SKM-1 (cell line): ENCODE data around the gene TMEM201.
A peak's percentile ranks its signal among the peaks of the same experiment; 100 is the strongest.

Experiments
- DNase-seq: peaks from one replicate; lab custom pipeline; 2025; ENCODE audit not compliant: unreplicated experiment; lab: John Stamatoyannopoulos, UW

Gene TMEM201

DNA sequence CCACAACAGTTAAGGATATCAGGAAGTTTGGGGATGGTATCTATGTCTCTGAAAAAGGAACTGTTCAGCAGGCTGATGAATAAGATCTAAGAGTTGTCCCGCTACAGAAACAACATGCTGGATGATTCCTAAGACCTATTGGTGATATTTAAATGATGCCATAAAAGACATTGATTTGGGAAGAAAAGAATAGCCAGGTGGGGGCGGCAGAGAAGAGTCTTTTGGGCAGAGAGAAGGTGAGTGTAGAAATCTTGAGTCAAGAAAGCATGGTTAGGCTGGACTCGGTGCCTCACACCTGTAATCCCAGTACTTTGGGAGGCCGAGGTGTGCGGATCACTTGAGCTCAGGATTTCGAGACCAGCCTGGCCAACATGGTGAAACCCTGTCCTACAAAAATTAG is 11.8 kb upstream of the TMEM201 start:
- DNase-seq = no peak

DNA sequence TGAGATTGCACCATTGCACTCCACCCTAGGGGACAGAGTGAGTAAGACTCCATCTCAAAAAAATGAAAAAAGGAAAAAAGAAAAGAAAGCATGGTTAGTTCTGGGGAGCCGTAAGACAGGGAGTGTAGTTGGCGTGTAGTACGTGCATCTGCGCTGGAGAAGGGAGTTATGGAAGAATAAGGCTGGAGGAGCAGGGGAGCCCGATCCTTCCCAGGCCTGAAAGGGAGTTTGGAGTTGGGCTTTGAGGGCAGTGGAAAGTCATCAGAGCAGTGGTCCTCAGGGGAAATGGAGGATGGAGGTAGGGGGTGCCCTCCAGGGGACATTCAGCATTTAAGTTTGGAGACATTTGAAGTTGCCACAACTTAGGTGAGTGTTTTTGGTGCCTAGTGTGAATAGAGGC is 11.3 kb upstream of the TMEM201 start:
- no peak for DNase-seq

DNA sequence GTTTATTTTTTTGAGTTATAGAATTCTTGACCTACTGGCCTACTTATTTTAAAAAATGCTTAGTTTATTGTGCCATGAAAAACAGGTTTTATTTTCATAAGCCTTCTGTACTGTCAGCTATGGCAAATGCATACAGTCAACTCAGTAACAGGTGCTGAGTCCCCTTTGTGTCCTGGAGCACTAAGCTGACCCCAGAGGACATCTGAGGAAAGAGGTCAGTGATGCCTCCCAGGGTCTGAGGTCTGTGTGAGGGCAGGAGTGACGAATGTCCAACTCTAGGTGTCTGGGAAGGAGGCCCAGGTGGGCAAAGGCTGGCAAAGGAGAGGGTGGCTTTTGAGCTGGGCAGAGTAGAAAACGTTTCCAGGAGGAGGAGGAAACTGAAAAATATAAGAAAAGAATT is 7.8 kb upstream of the TMEM201 start:
- no peak for DNase-seq

DNA sequence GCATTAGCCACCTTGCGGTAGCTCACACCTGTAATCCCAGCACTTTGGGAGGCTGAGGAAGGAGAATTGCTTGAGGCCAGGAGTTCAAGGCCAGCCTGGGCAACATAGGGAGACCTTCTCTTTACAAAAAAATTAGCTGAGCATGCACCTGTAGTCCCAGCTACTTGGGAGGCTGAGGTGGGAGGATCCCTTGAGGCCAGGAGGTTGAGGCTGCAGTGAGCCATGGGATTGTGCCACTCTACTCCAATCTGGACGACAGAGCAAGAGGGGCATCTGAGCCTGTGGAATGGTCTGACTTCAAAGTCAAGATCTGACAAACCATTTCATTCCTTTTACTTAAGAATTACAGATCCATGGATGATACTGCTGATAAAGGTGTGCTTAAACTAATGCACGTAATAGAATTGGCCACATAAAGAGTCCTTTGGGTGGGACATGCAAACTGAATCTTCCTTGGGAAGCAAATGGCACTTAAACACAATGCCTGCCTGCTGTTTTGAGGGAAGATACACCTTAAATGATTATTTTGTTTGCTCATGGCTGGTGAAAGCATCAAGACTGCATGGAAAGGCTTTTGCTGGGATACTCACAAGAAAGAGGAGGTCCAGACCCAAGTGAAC is 2.5 kb upstream of the TMEM201 start:
- no peak for DNase-seq

DNA sequence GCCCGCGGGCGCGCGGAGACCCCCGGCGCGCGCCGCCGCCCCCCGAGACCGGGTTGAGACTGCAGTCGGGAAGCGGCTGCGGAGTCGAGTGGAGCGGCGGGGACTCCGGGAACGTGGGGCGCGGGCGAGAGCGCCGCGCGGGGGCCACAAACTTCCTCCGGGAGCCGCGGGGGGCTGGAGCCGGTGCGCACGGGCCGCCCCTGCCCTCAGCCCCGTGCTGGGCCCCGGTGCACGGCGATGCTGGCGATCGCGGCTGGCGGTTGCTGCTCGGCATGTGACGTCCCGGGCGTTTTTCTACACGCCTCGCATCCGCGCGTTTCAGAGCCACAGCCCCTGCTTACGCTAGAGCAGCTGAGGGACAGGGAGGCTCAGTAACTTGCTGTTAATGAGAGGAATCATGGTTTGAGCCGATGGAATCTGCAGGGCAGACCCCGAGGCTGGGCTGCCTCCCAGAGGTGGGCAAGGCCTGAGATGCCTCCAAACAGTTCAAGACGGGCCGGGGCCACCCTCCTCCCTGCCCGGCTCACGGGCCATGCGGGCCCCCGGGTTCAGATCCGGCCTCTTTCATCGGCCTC is 520 bp downstream of the TMEM201 start:
- no peak for DNase-seq

DNA sequence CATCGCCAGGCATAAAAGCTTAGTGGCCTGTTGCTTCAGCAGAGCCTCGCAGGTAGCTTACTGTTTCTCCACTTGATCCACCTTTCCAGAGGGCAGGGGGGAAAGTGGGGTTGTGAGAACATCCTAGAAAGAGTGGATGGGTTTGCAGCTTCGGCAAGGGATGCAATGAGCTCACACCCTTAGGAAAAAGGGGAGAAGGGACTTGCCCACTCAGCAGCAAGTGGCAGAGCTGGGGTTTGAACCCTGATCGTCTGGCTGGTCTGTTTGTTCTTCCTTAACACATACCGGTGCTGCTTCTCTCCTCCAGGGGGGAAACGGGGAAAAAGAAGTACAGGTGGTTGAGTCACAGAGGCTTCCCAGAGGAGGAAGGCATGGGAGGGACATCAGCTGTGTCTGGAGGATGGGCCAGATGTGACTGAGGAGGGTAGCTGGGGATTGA is 1.0 kb downstream of the TMEM201 start:
- no peak for DNase-seq

DNA sequence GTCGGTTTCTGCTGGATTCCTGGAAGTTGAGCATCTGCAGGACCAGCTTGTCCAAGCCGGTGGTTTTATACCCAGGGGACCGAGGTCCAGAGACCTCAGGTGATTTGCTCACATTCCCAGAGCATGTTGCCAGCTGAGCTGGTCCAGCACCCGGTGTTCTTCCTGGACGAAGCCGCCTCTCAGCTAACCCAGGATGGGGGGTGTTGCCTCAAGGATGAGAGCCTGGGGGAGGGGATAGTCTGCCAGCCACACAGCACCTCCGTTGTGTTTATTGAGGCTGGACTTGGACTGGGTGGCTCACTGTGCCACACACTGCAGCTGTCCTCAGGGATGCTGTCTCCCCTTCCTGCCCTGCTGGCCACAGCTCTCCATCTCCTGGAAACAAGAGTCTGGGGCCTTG is 1.5 kb downstream of the TMEM201 start:
- no peak for DNase-seq

DNA sequence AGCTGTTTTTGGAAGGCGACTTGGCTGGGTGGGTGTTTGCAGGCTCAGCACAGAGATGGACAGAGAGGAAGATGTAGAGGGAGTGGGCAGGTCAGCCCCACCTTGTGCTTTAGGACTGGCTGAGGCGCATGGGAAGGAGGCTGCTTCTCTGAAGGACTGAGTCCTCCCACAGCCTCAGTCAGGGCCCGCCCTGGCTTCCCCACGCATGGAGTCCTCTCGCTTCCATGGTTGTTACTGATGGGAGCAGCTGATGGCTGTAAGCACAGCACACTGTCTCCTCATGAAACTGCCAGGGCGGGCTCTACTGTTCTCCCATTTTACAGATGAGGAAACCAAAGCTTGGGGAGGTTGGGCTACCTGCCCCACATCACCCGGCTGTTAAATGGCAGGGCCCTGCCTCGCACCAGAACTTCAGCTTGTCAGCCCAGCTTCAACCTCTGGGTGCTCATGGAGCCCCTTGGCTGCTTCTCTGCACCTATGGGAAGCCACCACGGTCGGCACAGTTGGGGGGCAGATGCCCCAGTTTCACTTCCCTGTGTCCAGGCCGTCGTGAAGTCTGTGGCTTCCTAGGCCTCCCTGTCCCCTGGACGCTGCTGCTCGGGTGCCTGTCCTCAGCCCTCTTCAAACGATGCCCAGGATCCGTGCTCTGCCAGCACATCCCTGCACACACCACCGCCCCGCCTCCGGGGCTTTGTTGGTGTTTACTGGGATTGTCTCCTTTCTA is 2.4 kb downstream of the TMEM201 start:
- no peak for DNase-seq

DNA sequence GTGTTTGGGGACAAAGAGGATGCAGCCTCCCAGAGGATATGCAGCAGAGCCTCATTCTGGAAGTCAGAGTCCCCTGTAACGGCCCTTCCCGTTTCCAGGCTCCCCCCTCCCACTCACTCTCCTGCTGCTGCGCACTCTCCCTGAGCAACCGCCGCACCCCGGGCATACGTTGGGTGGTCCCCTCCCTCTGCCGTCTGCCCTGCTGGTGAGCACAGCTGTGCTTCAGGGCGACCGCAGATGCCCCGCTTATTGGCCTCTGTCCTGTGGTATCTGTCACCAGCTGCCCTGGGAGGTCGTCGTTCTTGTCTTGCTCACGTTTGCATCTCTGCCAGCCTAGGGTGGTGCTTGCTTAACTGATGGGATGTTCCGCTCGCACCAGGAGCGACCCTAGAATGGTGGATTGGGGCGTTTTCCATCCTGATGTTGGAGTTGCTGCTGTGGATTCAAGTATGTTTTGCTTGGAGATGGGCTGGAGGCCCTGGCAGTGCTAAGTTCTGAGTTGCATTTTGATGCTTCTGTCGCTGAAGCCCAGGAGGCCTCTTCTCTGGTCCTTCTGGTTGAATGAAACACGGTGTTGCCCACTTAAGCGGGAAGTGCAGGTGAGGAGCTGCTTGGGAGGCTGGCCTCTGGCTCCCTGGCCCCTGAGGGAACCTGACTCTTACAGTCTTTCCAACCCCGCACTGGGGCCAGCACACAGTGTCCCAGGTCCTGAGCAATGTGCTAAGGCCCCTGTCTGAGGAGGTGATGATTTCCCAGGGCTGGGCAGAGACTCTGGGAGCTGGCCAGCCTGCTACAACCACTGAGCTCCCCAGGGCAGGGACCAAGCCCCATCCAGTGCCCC is 3.2 kb downstream of the TMEM201 start:
- DNase-seq = no peak

DNA sequence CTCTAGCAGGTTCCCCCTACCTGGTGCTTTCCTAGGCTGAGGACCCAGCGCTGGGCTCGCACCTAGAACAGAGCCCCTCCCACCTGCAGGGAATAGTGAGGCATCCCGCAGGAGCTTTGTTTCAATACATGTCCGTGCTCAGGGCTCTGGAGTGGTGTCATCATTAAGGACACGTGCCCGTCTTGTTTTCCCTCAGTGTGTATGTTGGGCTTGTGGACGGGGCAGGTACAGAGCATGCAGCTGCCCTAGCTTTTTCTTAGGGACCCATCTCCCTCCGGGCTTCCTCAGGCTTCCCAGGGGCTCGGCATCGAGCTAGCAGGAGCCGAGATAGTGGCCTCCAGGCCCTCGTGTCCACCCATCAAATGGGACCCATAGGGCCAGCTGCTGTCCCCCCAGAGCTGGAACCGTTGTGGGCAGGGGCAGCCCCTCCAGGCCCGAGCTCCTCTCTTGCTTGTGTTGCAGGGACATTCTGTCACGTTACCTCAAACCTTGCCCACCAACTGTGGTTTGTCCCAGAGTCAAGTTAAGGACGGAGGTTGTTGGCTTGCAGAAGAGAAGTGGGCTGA is 3.9 kb downstream of the TMEM201 start:
- no peak for DNase-seq

DNA sequence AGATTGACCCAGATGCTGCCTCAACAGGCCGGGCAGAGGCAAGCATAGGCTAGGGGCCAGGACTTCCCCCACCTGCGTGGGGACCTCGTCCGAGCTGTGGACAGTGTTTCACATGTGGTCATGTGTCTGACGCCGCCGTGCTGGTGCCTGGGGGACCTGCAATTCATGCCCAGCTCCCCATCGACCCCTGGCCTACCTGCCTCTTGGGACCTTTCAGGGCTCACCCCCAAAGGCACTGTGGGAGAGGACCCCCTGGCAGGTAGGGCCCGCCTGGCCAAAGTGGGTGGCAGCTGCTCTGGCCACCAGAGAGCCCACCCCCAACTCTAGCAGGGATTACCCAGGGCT is 4.4 kb downstream of the TMEM201 start:
- DNase-seq = no peak

DNA sequence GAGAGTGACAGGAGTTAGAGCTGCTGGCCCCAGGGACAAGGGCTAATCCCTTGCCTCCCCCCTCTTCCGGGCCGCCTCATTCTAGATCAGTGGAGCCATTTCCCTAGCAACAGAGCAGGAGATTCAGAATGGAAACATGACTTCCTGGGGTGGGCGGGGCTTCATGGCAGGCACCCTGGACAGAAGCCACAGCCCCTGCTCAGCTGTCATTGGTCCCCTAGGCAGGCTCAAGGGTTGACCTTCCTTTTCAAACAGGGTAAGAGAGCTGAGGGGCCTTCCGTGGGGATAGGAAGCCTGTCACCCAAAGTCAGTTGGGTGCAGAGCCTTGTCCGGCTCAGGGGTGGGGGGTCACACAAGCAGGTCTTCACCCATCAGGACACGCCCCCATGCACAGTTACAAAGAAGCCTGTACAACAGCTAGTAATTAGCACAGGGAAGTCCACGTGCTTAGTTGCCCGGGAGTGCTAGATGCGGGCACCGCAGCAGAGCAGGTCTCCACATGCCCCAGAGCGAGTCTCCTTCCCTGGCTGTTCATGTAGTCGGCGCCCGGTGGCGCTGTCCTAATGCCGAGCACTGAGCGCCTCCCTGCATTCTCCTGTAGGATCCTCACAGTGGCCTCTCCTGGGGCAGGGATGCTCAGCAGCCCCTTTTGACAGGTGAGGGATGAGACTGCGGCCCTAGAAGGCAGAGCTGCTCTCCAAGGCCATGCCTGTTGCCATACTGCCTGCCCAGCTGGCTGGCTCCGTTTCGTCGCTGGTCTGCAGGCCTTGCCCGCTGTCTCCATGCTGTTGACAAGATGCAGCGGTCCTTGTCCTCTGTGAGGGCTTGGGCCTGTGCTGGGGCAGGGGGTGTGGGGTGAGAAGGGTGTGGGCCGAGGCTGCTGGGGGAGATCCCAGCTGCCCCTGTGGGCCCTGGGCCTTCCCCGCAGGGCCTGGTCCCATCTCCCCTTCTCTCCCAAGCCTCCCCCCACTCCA is 5.1 kb downstream of the TMEM201 start:
- peak; percentile 61 for DNase-seq

DNA sequence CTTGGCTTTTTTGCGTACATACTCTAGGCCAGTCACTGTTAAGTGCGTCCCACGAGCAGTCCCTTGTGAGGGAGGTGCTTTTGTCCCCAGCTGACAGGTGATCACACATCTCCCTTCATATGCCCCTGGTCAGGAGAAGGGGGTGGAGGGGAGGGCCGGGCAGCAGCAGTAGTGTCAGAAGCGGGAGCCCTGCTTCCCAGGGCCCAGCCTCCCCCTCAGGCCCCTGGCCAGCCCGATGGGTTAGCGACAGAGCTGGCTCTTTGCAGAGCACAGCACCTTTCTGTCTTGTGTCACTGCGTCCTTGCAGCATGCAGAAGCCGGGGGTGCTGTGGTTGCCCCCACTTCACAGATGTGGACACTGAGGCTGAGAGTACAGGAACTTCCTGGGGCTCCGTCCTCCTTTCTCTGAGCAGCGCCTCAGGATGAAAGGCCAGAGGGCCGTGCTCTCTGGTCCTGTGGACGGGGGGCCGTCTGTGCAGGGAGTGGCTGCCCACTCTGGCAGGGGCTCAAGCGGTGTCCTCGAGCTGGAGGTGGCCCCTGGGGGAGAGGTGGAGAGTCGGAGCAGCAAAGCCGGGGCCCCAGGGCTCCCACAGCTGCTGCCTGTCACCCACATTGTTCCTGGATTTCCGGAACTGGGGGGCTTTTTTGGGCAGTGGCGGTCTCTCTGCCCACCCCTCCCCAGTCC is 5.9 kb downstream of the TMEM201 start:
- no peak for DNase-seq

DNA sequence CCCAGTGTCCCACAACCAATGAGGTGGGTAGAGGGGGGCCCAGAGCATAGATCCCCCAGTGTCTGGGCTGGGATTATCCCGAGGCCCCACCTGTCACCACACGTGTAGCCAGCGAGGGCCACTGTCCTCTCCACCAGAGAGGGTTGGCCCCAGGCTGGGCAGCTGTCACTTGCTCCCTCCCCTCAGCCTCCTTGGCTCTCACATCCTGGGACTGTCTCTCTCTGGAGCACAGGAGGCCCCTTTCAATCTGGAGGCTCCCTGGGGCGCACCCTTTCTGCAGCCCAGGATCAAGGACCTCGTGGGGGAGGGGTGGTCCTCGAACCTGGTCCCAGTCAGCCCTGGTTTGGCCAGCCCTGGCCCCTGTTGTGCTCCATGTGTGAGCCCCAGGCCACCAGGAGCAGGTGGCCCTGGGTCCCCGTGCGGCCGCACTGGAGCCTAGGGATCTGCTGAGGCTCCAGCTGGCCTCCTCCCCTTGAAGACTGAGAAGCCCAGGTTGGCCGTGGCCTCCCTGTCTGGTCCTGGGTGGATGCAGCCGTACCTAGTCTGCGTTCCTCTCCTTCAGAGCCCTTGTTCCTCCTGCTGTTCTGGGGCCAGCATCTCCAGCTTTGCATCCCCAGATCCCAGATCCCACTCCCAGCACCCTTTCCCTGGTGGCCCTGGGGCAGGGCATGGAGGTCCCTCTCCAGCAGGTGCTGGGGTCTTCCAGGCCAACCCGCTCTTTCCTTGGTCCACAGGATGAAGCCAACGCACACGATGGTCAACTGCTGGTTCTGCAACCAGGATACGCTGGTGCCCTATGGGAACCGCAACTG is 6.7 kb downstream of the TMEM201 start:
- DNase-seq = no peak

DNA sequence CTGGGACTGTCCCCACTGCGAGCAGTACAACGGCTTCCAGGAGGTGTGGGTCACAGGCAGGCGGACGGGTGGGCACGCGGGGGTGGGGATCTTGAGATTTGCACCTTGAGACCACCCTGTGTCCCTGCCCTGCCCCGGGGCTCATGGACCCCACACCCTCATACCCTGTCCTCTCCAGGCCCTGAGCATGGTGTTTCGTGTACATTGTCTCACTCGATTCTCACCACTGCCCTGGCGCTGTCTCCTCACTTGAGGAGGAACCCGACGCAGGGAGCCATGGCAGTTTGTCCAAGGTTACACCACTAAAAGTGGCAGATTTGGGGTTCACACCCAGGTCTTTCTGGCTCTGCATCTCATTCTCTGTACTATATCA is 7.2 kb downstream of the TMEM201 start:
- no peak for DNase-seq

DNA sequence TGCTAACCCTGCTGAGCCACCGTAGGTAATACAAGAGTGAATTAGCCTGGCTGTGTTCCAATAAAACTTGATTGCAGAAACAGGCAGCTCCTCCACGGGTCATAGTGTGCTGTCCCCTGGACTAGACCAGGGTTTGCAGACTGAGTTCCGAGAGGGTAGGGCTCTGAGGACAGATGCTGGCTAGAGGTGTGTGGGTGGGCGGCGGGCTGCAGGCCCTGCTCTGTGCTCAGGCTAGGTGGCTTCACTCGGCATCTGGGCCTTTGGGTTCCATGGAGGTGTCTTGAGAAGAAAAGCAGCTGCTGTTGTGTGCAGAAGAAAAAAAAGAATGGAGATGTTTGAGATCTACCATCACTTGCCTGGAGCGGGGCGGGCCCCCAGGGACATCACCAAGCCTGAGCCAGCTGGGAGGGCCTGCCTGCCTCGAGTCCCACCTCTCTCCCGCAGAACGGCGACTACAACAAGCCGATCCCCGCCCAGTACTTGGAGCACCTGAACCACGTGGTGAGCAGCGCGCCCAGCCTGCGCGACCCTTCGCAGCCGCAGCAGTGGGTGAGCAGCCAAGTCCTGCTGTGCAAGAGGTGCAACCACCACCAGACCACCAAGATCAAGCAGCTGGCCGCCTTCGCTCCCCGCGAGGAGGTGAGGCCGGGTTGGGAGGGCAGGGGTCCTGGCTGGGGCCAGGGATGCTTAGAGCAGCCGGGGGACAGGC is 7.9 kb downstream of the TMEM201 start:
- no peak for DNase-seq

DNA sequence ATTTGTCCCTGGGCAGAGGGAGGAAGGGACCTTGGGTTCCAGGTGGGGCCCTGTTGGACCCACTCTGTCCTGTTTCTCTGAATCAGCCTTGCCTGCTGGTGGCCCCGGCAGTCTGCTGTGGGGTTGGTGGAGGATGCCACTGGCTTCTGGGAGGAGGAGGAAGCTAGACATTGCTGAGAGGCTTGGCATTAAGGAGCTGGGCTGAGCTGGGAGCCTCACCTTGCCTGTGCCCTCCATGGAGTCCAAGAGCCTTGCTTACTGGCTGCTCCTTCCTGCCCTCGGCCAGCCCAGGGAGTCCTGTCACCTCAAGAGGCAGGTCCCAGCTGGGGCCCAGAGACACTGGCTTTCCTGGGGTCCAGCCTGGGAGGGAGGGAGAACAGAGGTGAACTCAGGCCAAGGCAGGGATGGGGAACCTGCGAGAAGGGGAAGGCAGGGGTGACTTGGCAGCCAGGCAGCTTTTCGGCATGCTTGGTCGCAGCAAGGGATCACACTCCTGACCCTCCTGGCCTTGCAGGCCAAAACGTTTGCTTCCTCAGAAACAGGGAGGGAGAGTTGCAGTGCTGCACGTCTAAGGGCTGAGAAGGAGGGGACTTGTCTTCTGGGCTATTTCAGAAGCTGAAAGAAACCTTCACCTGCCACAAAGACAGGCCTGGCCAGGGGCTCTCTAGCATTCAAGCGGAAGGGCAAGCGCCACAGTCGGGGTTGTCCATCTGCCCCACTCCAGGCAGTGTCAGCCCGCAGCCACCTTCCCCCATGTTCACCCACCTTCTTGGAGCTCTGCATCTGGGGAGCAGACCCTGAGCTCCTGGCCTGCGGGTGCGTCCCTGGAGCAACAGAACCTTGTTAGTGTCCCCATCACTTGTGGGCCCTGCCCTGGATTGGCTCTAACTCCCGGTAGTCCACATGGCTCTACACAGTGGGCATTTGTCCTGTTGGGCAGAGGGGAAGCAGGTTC is 8.9 kb downstream of the TMEM201 start:
- DNase-seq = no peak
